GM18498 (cell line): ENCODE measurements around the gene CBX6.
"Not testable (repeated sequence)": the region's sequence is repeated elsewhere in the genome, so short reads cannot be mapped to it uniquely, and the experiment has no call there.

Source experiments
- ATAC-seq: cut with Tn5 transposase; IDR thresholded peaks from one replicate; pipeline ENCODE4 v1.9.1; 2021; ENCODE audit warnings: mild to moderate bottlenecking, moderate library complexity; ENCODE audit not compliant: unreplicated experiment

Gene CBX6

GRCh38 chr22:38872172-38872830 lies at the start of gene CBX6:
Gene CBX6, minus strand, starts transcription at chr22:38872216. Its CDS starts 26 bp downstream, at chr22:38872190.
- ATAC-seq = peak; percentile 71

GRCh38 chr22:38921806-38922205 lies 49.8 kb upstream of the CBX6 start:
- ATAC-seq = no peak

- ATAC-seq = no peak
Observed at GRCh38 chr22:38921120-38921519, 49.1 kb upstream of the CBX6 start.

- no peak for ATAC-seq
Observed at GRCh38 chr22:38919631-38920190, 47.7 kb upstream of the CBX6 start.

- ATAC-seq = no peak
Observed at GRCh38 chr22:38911434-38911833, 39.4 kb upstream of the CBX6 start.

- no peak for ATAC-seq
Observed at GRCh38 chr22:38907767-38908166, 35.8 kb upstream of the CBX6 start.

GRCh38 chr22:38906052-38906451 lies 34.0 kb upstream of the CBX6 start:
- no peak for ATAC-seq

GRCh38 chr22:38904052-38904617 lies 32.1 kb upstream of the CBX6 start:
- not testable (repeated sequence) for ATAC-seq

- ATAC-seq = no peak
Observed at GRCh38 chr22:38901111-38901641, 29.2 kb upstream of the CBX6 start.

GRCh38 chr22:38900677-38901076 lies 28.7 kb upstream of the CBX6 start:
- ATAC-seq = no peak

- ATAC-seq = no peak
Observed at GRCh38 chr22:38891256-38891655, 19.2 kb upstream of the CBX6 start.

- no peak for ATAC-seq
Observed at GRCh38 chr22:38890377-38890776, 18.4 kb upstream of the CBX6 start.

- ATAC-seq = no peak
Observed at GRCh38 chr22:38886333-38886732, 14.3 kb upstream of the CBX6 start.

- no peak for ATAC-seq
Observed at GRCh38 chr22:38882972-38883622, 11.1 kb upstream of the CBX6 start.

GRCh38 chr22:38881997-38882879 lies 10.2 kb upstream of the CBX6 start:
- no peak for ATAC-seq

- ATAC-seq = no peak
Observed at GRCh38 chr22:38881464-38881871, 9.5 kb upstream of the CBX6 start.

GRCh38 chr22:38879961-38880360 lies 7.9 kb upstream of the CBX6 start:
- no peak for ATAC-seq

GRCh38 chr22:38879108-38879729 lies 7.2 kb upstream of the CBX6 start:
- no peak for ATAC-seq

GRCh38 chr22:38878001-38878400 lies 6.0 kb upstream of the CBX6 start:
- no peak for ATAC-seq

- no peak for ATAC-seq
Observed at GRCh38 chr22:38874529-38875222, 2.7 kb upstream of the CBX6 start.
